CD4-positive, alpha-beta T cell (primary cell): ENCODE data around the gene RPN1. TPM values are rescaled to one million over a fixed set of nuclear protein-coding genes. Genes with fewer than 3 reads are reported as not detected.

Source experiments
- ATAC-seq: fragments of 200-7000 bp; cut with Tn5 transposase; one replicate; pipeline ENCODE4 v1.10.0; 2022; ENCODE audit warnings: mild to moderate bottlenecking; ENCODE audit not compliant: poor library complexity
- CTCF ChIA-PET: fragments of 350-600 bp; sonication (Branson Sonifier 250); formaldehyde crosslinking; loops from one replicate; lab custom pipeline; 2021; ENCODE audit warnings: antibody characterized with exemption, inconsistent platforms; lab: Charles Lee
- POLR2A ChIA-PET: fragments of 350-600 bp; sonication (Branson Sonifier 250); formaldehyde crosslinking; loops from one replicate; lab custom pipeline; 2021; ENCODE audit warnings: antibody characterized with exemption, inconsistent platforms; lab: Charles Lee
- DNase-seq, 14 experiments: peaks; one replicate each; pipeline ENCODE4 v3.0.0-alpha.2; 2013 to 2020; ENCODE audit warnings: mixed read lengths in 2 of 14
- H3K27ac ChIP-seq, 2 donors: one replicate each; pipeline versions ENCODE4 v1.5.1 to v1.7.0; 2013; ENCODE audit warnings: low read length in 2 of 2, low read depth in 1 of 2, mild to moderate bottlenecking in 1 of 2
- H3K27me3 ChIP-seq, 2 experiments: 1 replicate in 1 of 2; 2 replicates in 1 of 2; pipeline versions ENCODE4 v1.6.1 to v1.7.0; 2013; ENCODE audit warnings: low read length in 2 of 2, control low read depth in 1 of 2, mild to moderate bottlenecking in 1 of 2, moderate library complexity in 1 of 2; ENCODE audit not compliant: insufficient read depth in 2 of 2, control insufficient read depth in 1 of 2
- H3K36me3 ChIP-seq: one replicate; pipeline ENCODE4 v1.6.1; 2013; ENCODE audit warnings: low read length, control low read depth; ENCODE audit not compliant: insufficient read depth
- H3K4me1 ChIP-seq: one replicate; pipeline ENCODE4 v1.6.1; 2013; ENCODE audit warnings: low read length, control low read depth; ENCODE audit not compliant: insufficient read depth
- H3K4me3 ChIP-seq: one replicate; pipeline ENCODE4 v1.5.1; 2013; ENCODE audit warnings: mild to moderate bottlenecking, low read length, moderate library complexity
- H3K9me3 ChIP-seq, 2 experiments: 1 replicate in 1 of 2; 2 replicates in 1 of 2; pipeline versions ENCODE4 v1.6.1 to v1.7.0; 2013; ENCODE audit warnings: low read length in 2 of 2, mild to moderate bottlenecking in 2 of 2, control low read depth in 1 of 2, moderate library complexity in 1 of 2; ENCODE audit not compliant: control insufficient read depth in 1 of 2, insufficient read depth in 1 of 2
- H3K27ac Mint-ChIP-seq: one replicate; pipeline ENCODE4 v1.8.0; 2020; ENCODE audit warnings: mixed read lengths
- H3K27me3 Mint-ChIP-seq: one replicate; pipeline ENCODE4 v1.8.0; 2021; ENCODE audit warnings: mixed read lengths
- H3K36me3 Mint-ChIP-seq: one replicate; pipeline ENCODE4 v1.8.0; 2021; ENCODE audit warnings: low read depth, mixed read lengths
- H3K4me1 Mint-ChIP-seq: one replicate; pipeline ENCODE4 v1.8.0; 2021; ENCODE audit warnings: low read depth, mixed read lengths
- H3K4me3 Mint-ChIP-seq: one replicate; pipeline ENCODE4 v1.8.0; 2020; ENCODE audit warnings: mild to moderate bottlenecking, mixed read lengths
- H3K9me3 Mint-ChIP-seq: one replicate; pipeline ENCODE4 v1.8.0; 2020; ENCODE audit warnings: mixed read lengths
- intact Hi-C, 2 experiments: fragments of 100-400 bp; cut with DNase I in 1 of 2; cut with micrococcal nuclease in 1 of 2; formaldehyde crosslinking; loops; one replicate each; pipeline versions ENCODE4 v1.15.1 to v1.9.0; 2023 to 2025; cut with DNase I, micrococcal nuclease
- total RNA-seq, 174 experiments: library from RNA in 2 of 174; stranded (reverse) in 2 of 174; gene quantifications; one replicate each; pipeline ENCODE4 v1.2.3 and lab custom pipeline; 2021 to 2026
- TF ChIP-seq, protein P1 (sequence below): fragments of 200-600 bp; IDR thresholded peaks from one replicate; pipeline ENCODE4 v1.8.0; 2022; ENCODE audit warnings: antibody characterized with exemption, mild to moderate bottlenecking

Gene RPN1
- total RNA-seq, 2 experiments from 2014 or later, result 67.7 to 72.6 TPM

GRCh38 chr3:128603313-128603712 lies 47.3 kb downstream of the RPN1 start:
- Mint-ChIP-seq H3K9me3 (no peaks in the 10 kb centered on the region), H3K4me1 (no peaks in the 10 kb centered on the region), H3K27me3 (no peaks in the 10 kb centered on the region), H3K27ac (no peak overlapping the region), H3K4me3 (no peak overlapping the region), H3K36me3 (no peaks in the 10 kb centered on the region)
- TF ChIP-seq, protein P1, sequence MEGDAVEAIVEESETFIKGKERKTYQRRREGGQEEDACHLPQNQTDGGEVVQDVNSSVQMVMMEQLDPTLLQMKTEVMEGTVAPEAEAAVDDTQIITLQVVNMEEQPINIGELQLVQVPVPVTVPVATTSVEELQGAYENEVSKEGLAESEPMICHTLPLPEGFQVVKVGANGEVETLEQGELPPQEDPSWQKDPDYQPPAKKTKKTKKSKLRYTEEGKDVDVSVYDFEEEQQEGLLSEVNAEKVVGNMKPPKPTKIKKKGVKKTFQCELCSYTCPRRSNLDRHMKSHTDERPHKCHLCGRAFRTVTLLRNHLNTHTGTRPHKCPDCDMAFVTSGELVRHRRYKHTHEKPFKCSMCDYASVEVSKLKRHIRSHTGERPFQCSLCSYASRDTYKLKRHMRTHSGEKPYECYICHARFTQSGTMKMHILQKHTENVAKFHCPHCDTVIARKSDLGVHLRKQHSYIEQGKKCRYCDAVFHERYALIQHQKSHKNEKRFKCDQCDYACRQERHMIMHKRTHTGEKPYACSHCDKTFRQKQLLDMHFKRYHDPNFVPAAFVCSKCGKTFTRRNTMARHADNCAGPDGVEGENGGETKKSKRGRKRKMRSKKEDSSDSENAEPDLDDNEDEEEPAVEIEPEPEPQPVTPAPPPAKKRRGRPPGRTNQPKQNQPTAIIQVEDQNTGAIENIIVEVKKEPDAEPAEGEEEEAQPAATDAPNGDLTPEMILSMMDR, result no peak
- Histone ChIP-seq H3K4me3 (no peak overlapping the region), H3K27me3 (peaks cover 5 to 10% of the 10 kb centered on the region in 2 experiments), H3K36me3 (no peaks in the 10 kb centered on the region), H3K9me3 (no peaks in the 10 kb centered on the region), H3K27ac (no peak overlapping the region), H3K4me1 (peaks cover 8% of the 10 kb centered on the region)
- POLR2A ChIA-PET, result no interaction called here
- CTCF ChIA-PET, result no interaction called here
- intact Hi-C loops, result loop anchor here in 1 of 2 experiments (10.0 kb wide), 1 partner anchor 109 kb away; the partner anchor contains the start of gene GATA2
- no peak for ATAC-seq
- DNase-seq, result no peak

- H3K4me3 Mint-ChIP-seq, result no peak overlapping the region
- no peaks in the 10 kb centered on the region for H3K36me3 Mint-ChIP-seq
- no peaks in the 10 kb centered on the region for H3K9me3 Mint-ChIP-seq
- peaks cover 4% of the 10 kb centered on the region for H3K4me1 Mint-ChIP-seq
- DNase-seq (peak in 1 of 14 experiments; percentile 6), ATAC-seq (no peak)
- TF ChIP-seq, protein P1, result no peak
- ChIA-PET CTCF (no interaction called here), POLR2A (no interaction called here)
- H3K27me3 ChIP-seq, result no peaks in the 10 kb centered on the region
- H3K9me3 ChIP-seq, result no peaks in the 10 kb centered on the region
- no peaks in the 10 kb centered on the region for H3K36me3 ChIP-seq
- no peaks in the 10 kb centered on the region for H3K27me3 Mint-ChIP-seq
- no peak overlapping the region for H3K27ac ChIP-seq
- H3K4me3 ChIP-seq, result no peak overlapping the region
- no peak overlapping the region for H3K27ac Mint-ChIP-seq
- peaks cover 9% of the 10 kb centered on the region for H3K4me1 ChIP-seq
- intact Hi-C loops, result no loop called here
Observed at GRCh38 chr3:128598884-128599664, 51.5 kb downstream of the RPN1 start.

- CTCF ChIA-PET, result interaction anchor here (0.9 kb wide), 1 partner anchor 9 kb away, joined by 3 read pairs; no protein-coding TSS in a partner anchor
- TF ChIP-seq, protein P1, result no peak
- H3K9me3 Mint-ChIP-seq, result no peaks in the 10 kb centered on the region
- H3K4me3 Mint-ChIP-seq, result no peak overlapping the region
- H3K27me3 ChIP-seq, result no peaks in the 10 kb centered on the region
- no peak overlapping the region for H3K4me3 ChIP-seq
- DNase-seq (no peak), ATAC-seq (no peak)
- POLR2A ChIA-PET, result no interaction called here
- H3K36me3 ChIP-seq, result no peaks in the 10 kb centered on the region
- intact Hi-C loops, result no loop called here
- H3K9me3 ChIP-seq, result no peaks in the 10 kb centered on the region
- no peaks in the 10 kb centered on the region for H3K27me3 Mint-ChIP-seq
- peaks cover 4% of the 10 kb centered on the region for H3K4me1 Mint-ChIP-seq
- no peak overlapping the region for H3K27ac Mint-ChIP-seq
- peaks cover 9% of the 10 kb centered on the region for H3K4me1 ChIP-seq
- H3K27ac ChIP-seq, result no peak overlapping the region
- H3K36me3 Mint-ChIP-seq, result no peaks in the 10 kb centered on the region
Observed at GRCh38 chr3:128597900-128598299, 52.7 kb downstream of the RPN1 start.
